ENCODE results near the gene MAP3K5. TPM values are rescaled to one million over a fixed set of nuclear protein-coding genes. Genes with fewer than 3 reads are reported as not detected.

MAP3K5 gene
- polyA plus RNA-seq, 3 donors = 9.6 to 12.0 (median 11.1) TPM

- H3K9me3 ChIP-seq (replicated peaks in 1 of 2; ENCODE audit: control insufficient read depth in 1 of 2, insufficient read depth in 1 of 2, low read length in 2 of 2) = no peaks in the 10 kb centered on the region
- no peak overlapping the region for H3K9ac ChIP-seq (ENCODE audit: insufficient read depth, low read length, poor library complexity, severe bottlenecking)
- Mint-ChIP-seq H3K4me3 (no peak overlapping the region), H3K27me3 (ENCODE audit: low read depth in 3 of 3) (no peaks in the 10 kb centered on the region), H3K4me1 (no peaks in the 10 kb centered on the region), H3K9me3 (no peaks in the 10 kb centered on the region), H3K27ac (peak overlapping the region in 1 of 7 donors; percentile 51), H3K36me3 (peaks cover 39 to 51% of the 10 kb centered on the region in 2 donors)
- TF ChIP-seq CTCF (IDR thresholded peaks at IDR 0.05) = no peak
- DNase-seq = no peak
- peaks cover 3% of the 10 kb centered on the region for H4K20me1 ChIP-seq (ENCODE audit: insufficient read depth, low read length)
- intact Hi-C loops (cut with micrococcal nuclease) = no loop called here
- no peaks in the 10 kb centered on the region for H3K79me2 ChIP-seq (ENCODE audit: insufficient read depth, low read length)
- WGBS (ENCODE audit: insufficient coverage) = no CpG with 5 or more reads among the region's 3 CpGs
- H3K27ac ChIP-seq (ENCODE audit: low read depth in 1 of 2, low read length in 2 of 2) = no peak overlapping the region
- H3K4me3 ChIP-seq (replicated peaks in 1 of 3; ENCODE audit: low read depth in 2 of 3, low read length in 3 of 3) = no peak overlapping the region
- no peaks in the 10 kb centered on the region for H3K4me1 ChIP-seq (ENCODE audit: control insufficient read depth in 1 of 2, insufficient read depth in 2 of 2, low read length in 2 of 2)
- H2AFZ ChIP-seq (ENCODE audit: insufficient read depth, low read depth, low read length, poor library complexity, severe bottlenecking) = no peak overlapping the region
- no peaks in the 10 kb centered on the region for H3K27me3 ChIP-seq (ENCODE audit: control insufficient read depth in 2 of 2, insufficient read depth in 2 of 2, low read length in 2 of 2)
- peaks cover 33 to 71% of the 10 kb centered on the region in 2 donors for H3K36me3 ChIP-seq (replicated peaks in 1 of 2; ENCODE audit: control insufficient read depth in 1 of 2, insufficient read depth in 2 of 2, low read length in 2 of 2)
- H3K4me2 ChIP-seq (replicated peaks; ENCODE audit: extremely low read depth, low read length, poor library complexity, severe bottlenecking) = no peak overlapping the region
Observed at GRCh38 chr6:136662347-136663237, 129.7 kb downstream of the MAP3K5 start.

- Histone ChIP-seq H3K4me3 (replicated peaks in 1 of 3; ENCODE audit: low read depth in 2 of 3, low read length in 3 of 3) (no peak overlapping the region), H3K27ac (ENCODE audit: low read depth in 1 of 2, low read length in 2 of 2) (no peak overlapping the region), H3K4me2 (replicated peaks; ENCODE audit: extremely low read depth, low read length, poor library complexity, severe bottlenecking) (no peak overlapping the region), H2AFZ (ENCODE audit: insufficient read depth, low read depth, low read length, poor library complexity, severe bottlenecking) (no peak overlapping the region), H3K36me3 (replicated peaks in 1 of 2; ENCODE audit: control insufficient read depth in 1 of 2, insufficient read depth in 2 of 2, low read length in 2 of 2) (peaks cover 34 to 80% of the 10 kb centered on the region in 2 donors), H3K9ac (ENCODE audit: insufficient read depth, low read length, poor library complexity, severe bottlenecking) (no peak overlapping the region), H3K4me1 (ENCODE audit: control insufficient read depth in 1 of 2, insufficient read depth in 2 of 2, low read length in 2 of 2) (no peaks in the 10 kb centered on the region), H4K20me1 (ENCODE audit: insufficient read depth, low read length) (peaks cover 5% of the 10 kb centered on the region), H3K9me3 (replicated peaks in 1 of 2; ENCODE audit: control insufficient read depth in 1 of 2, insufficient read depth in 1 of 2, low read length in 2 of 2) (no peaks in the 10 kb centered on the region), H3K79me2 (ENCODE audit: insufficient read depth, low read length) (no peaks in the 10 kb centered on the region), H3K27me3 (ENCODE audit: control insufficient read depth in 2 of 2, insufficient read depth in 2 of 2, low read length in 2 of 2) (no peaks in the 10 kb centered on the region)
- Mint-ChIP-seq H3K9me3 (no peaks in the 10 kb centered on the region), H3K27ac (no peak overlapping the region), H3K27me3 (ENCODE audit: low read depth in 3 of 3) (no peaks in the 10 kb centered on the region), H3K4me1 (no peaks in the 10 kb centered on the region), H3K36me3 (peaks cover 43 to 56% of the 10 kb centered on the region in 2 donors), H3K4me3 (no peak overlapping the region)
- no CpG with 5 or more reads among the region's 1 CpG for WGBS (ENCODE audit: insufficient coverage)
- intact Hi-C loops (cut with micrococcal nuclease) = no loop called here
- no peak for TF ChIP-seq CTCF (IDR thresholded peaks at IDR 0.05)
- no peak for DNase-seq
Observed at GRCh38 chr6:136660727-136661126, 131.6 kb downstream of the MAP3K5 start.

Data from CD14-positive monocyte (primary cell).